K562 (cell line): ENCODE data around the gene ZBTB39. TPM values are rescaled to one million over a fixed set of nuclear protein-coding genes. Genes with fewer than 3 reads are reported as not detected.

Experiments
- CEBPB ChIP-seq: fragments of 450-650 bp; IDR thresholded peaks from 2 replicates; pipeline ENCODE4 v1.6.1; 2016; ENCODE audit warnings: missing genetic modification characterization, missing compliant biosample characterization
- CHD7 ChIP-seq: fragments of 200-600 bp; sonication (generic); IDR thresholded peaks from one replicate; pipeline ENCODE4 v1.6.1; 2012; ENCODE audit warnings: mild to moderate bottlenecking, low read depth, low read length, inconsistent platforms
- CREM ChIP-seq: IDR thresholded peaks from 2 replicates; pipeline ENCODE4 v1.6.1; 2014; ENCODE audit warnings: antibody characterized with exemption, low read depth
- MCM7 ChIP-seq, 2 experiments: fragments of 450-650 bp; IDR thresholded peaks; 2 replicates each; pipeline ENCODE4 v1.6.1; 2016 to 2018
- NKRF ChIP-seq: fragments of 450-650 bp; IDR thresholded peaks from 2 replicates; pipeline ENCODE4 v1.6.1; 2016; ENCODE audit warnings: borderline replicate concordance
- SNIP1 ChIP-seq: fragments of 450-650 bp; IDR thresholded peaks from 2 replicates; pipeline ENCODE4 v1.7.1; 2017; ENCODE audit warnings: low read depth, mild to moderate bottlenecking
- ZFP91 ChIP-seq: sonication (generic); formaldehyde crosslinking; IDR thresholded peaks from 2 replicates; pipeline ENCODE4 v1.8.0; 2022; ENCODE audit warnings: mild to moderate bottlenecking, missing genetic modification reagents
- ZNF592 ChIP-seq: fragments of 450-650 bp; IDR thresholded peaks from 2 replicates; pipeline ENCODE4 v1.6.1; 2017; ENCODE audit warnings: antibody characterized with exemption, mild to moderate bottlenecking
- polyA plus RNA-seq, 8 experiments: library from polyadenylated mRNA; depleted of rRNA in 4 of 8; stranded (reverse) in 5 of 8; unstranded in 3 of 8; fragments of >200 nt; fragmentation: Nextera tagmentation in 2 of 8; fragmentation: Illumina TruSeq in 1 of 8; extraction: Ambion mirVana in 2 of 8; extraction: Trizol in 1 of 8; gene quantifications; 2 replicates each; pipeline versions ENCODE4 v1.2.1 to v1.2.3, GENCODE V29; 2011 to 2014; ENCODE audit warnings: inconsistent platforms in 1 of 8, missing spikeins in 1 of 8
- total RNA-seq, 7 experiments: library from RNA; depleted of rRNA in 6 of 7; stranded (reverse); fragments of >200 nt in 6 of 7; fragmentation: Illumina TruSeq in 2 of 7; extraction: Trizol in 2 of 7; gene quantifications; 2 replicates each; pipeline versions ENCODE4 v1.2.1 to v1.2.3, GENCODE V29; 2011 to 2021; ENCODE audit warnings: low replicate concordance in 1 of 7

Gene ZBTB39
- total and polyA plus RNA-seq, 9 of the 15 experiments (the other 6 are each of a cell fraction or from before 2014, with no cell fraction given) = 3.3 to 13.3 (median 8.6) TPM

GRCh38 chr12:56988207-56988739 lies 18.1 kb downstream of the ZBTB39 start (continued):
- TF ChIP-seq CHD7 (no peak), SNIP1 (no peak), ZFP91 (CRISPR knock-in tag) (no peak), ZNF592 (peak; percentile 46; the same call in 1 of the 2 replicates), CEBPB (peak; percentile 87), MCM7 (IDR thresholded peaks at IDR 0.05) (no peak), CREM (peak; percentile 87), NKRF (no peak; the same call in 1 of the 2 replicates)
